SK-N-SH (cell line): ENCODE results near the gene COLEC12. TPM values are rescaled to one million over a fixed set of nuclear protein-coding genes. Genes with fewer than 3 reads are reported as not detected.

Experiments used
- CTCF ChIA-PET: fragments of 300-600, 350-600 bp; formaldehyde crosslinking; extraction: SDS; loops from one replicate; lab custom pipeline; 2021; lab: Yijun Ruan, JAX
- POLR2A ChIA-PET: fragments of 350-600 bp; sonication (Branson Sonifier 250); formaldehyde crosslinking; extraction: SDS; loops from one replicate; lab custom pipeline; 2020; ENCODE audit warnings: antibody characterized with exemption, inconsistent platforms; lab: Yijun Ruan, JAX
- DNase-seq: peaks from one replicate; pipeline ENCODE4 v3.0.0; 2012
- H2AFZ ChIP-seq: fragments of 200-600 bp; sonication (generic); 2 replicates; pipeline ENCODE4 v1.8.1; 2016; ENCODE audit warnings: antibody characterized with exemption, mild to moderate bottlenecking, low read depth
- H3F3A ChIP-seq: fragments of 200-600 bp; sonication (generic); replicated peaks from 2 replicates; pipeline ENCODE3; 2016; ENCODE audit warnings: antibody characterized with exemption, mild to moderate bottlenecking; ENCODE audit not compliant: insufficient read depth
- H3K27ac ChIP-seq, 2 experiments: fragments of 200-500 bp in 1 of 2; fragments of 200-600 bp in 1 of 2; sonication (Bioruptor generic) in 1 of 2; sonication (generic), shearing (Covaris generic) in 1 of 2; 2 replicates each; pipeline versions ENCODE4 v1.5.1 to v1.6.1; 2014 to 2016; ENCODE audit warnings: low read depth in 2 of 2, inconsistent platforms in 1 of 2, low read length in 1 of 2, mild to moderate bottlenecking in 1 of 2, mixed read lengths in 1 of 2
- H3K27me3 ChIP-seq: fragments of 200-600 bp; sonication (generic), shearing (Covaris generic); 2 replicates; pipeline ENCODE4 v1.6.1; 2016; ENCODE audit warnings: mixed run types; ENCODE audit not compliant: insufficient read depth
- H3K36me3 ChIP-seq, 2 experiments: fragments of 200-500 bp in 1 of 2; fragments of 200-600 bp in 1 of 2; sonication (Bioruptor generic) in 1 of 2; sonication (generic) in 1 of 2; replicated peaks in 1 of 2; 2 replicates each; pipeline versions ENCODE3 to v1.5.1; 2014 to 2016; ENCODE audit warnings: low read length in 1 of 2, mild to moderate bottlenecking in 1 of 2; ENCODE audit not compliant: insufficient read depth in 2 of 2, control insufficient read depth in 1 of 2
- H3K4me1 ChIP-seq, 2 experiments: fragments of 200-500 bp in 1 of 2; fragments of 200-600 bp in 1 of 2; sonication (Bioruptor generic) in 1 of 2; sonication (generic), shearing (Covaris generic) in 1 of 2; 2 replicates each; pipeline versions ENCODE4 v1.5.1 to v1.6.1; 2014 to 2016; ENCODE audit warnings: low read depth in 1 of 2, low read length in 1 of 2, mixed run types in 1 of 2; ENCODE audit not compliant: insufficient read depth in 2 of 2, control insufficient read depth in 1 of 2
- H3K4me2 ChIP-seq: fragments of 200-600 bp; sonication (generic), shearing (Covaris generic); 2 replicates; pipeline ENCODE4 v1.6.1; 2017; ENCODE audit warnings: mixed run types
- H3K4me3 ChIP-seq, 2 experiments: fragments of 200-500 bp in 1 of 2; fragments of 200-600 bp in 1 of 2; sonication (Bioruptor generic) in 1 of 2; sonication (generic), shearing (Covaris generic) in 1 of 2; 2 replicates each; pipeline versions ENCODE4 v1.5.1 to v1.8.1; 2014 to 2016; ENCODE audit warnings: low read depth in 2 of 2, inconsistent platforms in 1 of 2, low read length in 1 of 2, mild to moderate bottlenecking in 1 of 2, mixed read lengths in 1 of 2, moderate library complexity in 1 of 2
- H3K79me2 ChIP-seq: fragments of 200-600 bp; sonication (generic); 2 replicates; pipeline ENCODE4 v1.8.1; 2017; ENCODE audit warnings: mild to moderate bottlenecking; ENCODE audit not compliant: insufficient read depth
- H3K9ac ChIP-seq: fragments of 200-600 bp; sonication (generic); 2 replicates; pipeline ENCODE4 v1.6.1; 2017; ENCODE audit warnings: mixed run types
- H3K9me2 ChIP-seq: fragments of 200-600 bp; sonication (generic); 2 replicates; pipeline ENCODE4 v1.6.1; 2017; ENCODE audit warnings: mixed run types
- H3K9me3 ChIP-seq: fragments of 200-600 bp; sonication (generic); 2 replicates; pipeline ENCODE4 v1.6.1; 2017; ENCODE audit warnings: mixed run types, mild to moderate bottlenecking, moderate library complexity
- H4K20me1 ChIP-seq: fragments of 200-600 bp; sonication (generic); 2 replicates; pipeline ENCODE4 v1.6.1; 2017; ENCODE audit warnings: mild to moderate bottlenecking, mixed run types; ENCODE audit not compliant: insufficient read depth
- CHD2 ChIP-seq: fragments of 150-350 bp; IDR thresholded peaks from 2 replicates; pipeline ENCODE4 v1.6.1; 2018; ENCODE audit warnings: low read length; ENCODE audit not compliant: partially characterized antibody
- FOSL2 ChIP-seq: IDR thresholded peaks from 2 replicates; pipeline ENCODE4 v1.4.0; 2012; ENCODE audit warnings: low read depth, mild to moderate bottlenecking, moderate library complexity, borderline replicate concordance
- FOXM1 ChIP-seq: IDR thresholded peaks from 2 replicates; pipeline ENCODE4 v1.4.0; 2012; ENCODE audit warnings: low read depth, mild to moderate bottlenecking
- JUND ChIP-seq: IDR thresholded peaks from 2 replicates; pipeline ENCODE4 v1.4.0; 2012
- MEF2A ChIP-seq: IDR thresholded peaks from 2 replicates; pipeline ENCODE4 v1.4.0; 2012; ENCODE audit warnings: low read depth, borderline replicate concordance
- NRF1 ChIP-seq: IDR thresholded peaks from 2 replicates; pipeline ENCODE4 v1.6.1; 2012; ENCODE audit warnings: low read depth, mild to moderate bottlenecking, low read length
- RFX5 ChIP-seq: IDR thresholded peaks from 2 replicates; pipeline ENCODE4 v1.6.1; 2012; ENCODE audit warnings: mild to moderate bottlenecking, improper control_type of control experiment, low read length
- SIN3A ChIP-seq: IDR thresholded peaks from 2 replicates; pipeline ENCODE4 v1.6.1; 2012; ENCODE audit warnings: low read depth, mild to moderate bottlenecking, low read length, moderate library complexity, borderline replicate concordance
- TAF1 ChIP-seq: IDR thresholded peaks from 2 replicates; pipeline ENCODE4 v1.6.1; 2012; ENCODE audit warnings: low read depth, mild to moderate bottlenecking, low read length, moderate library complexity, borderline replicate concordance
- TCF12 ChIP-seq: IDR thresholded peaks from 2 replicates; pipeline ENCODE4 v1.4.0; 2012
- YY1 ChIP-seq: IDR thresholded peaks from 2 replicates; pipeline ENCODE4 v1.4.0; 2012; ENCODE audit warnings: low read depth, mild to moderate bottlenecking
- WGBS: methylation state at CpG from one replicate; pipeline ENCODE4 v1.1.6; 2017; ENCODE audit warnings: low lambda C conversion rate; 5-methylcytosine and 5-hydroxymethylcytosine counted together
- polyA plus RNA-seq, 3 experiments: library from polyadenylated mRNA; depleted of rRNA; stranded (reverse); fragments of >200 nt; gene quantifications; 2 replicates each; pipeline ENCODE4 v1.2.3, GENCODE V29; 2012
- TF ChIP-seq, protein P1 (sequence below): fragments of 200-600 bp; sonication (generic); IDR thresholded peaks from 2 replicates; pipeline ENCODE4 v1.6.1; 2017; ENCODE audit warnings: antibody characterized with exemption, mild to moderate bottlenecking, moderate library complexity
- TF ChIP-seq, protein P2 (sequence below): fragments of 150-350 bp; IDR thresholded peaks from 2 replicates; pipeline ENCODE4 v1.6.1; 2017; ENCODE audit warnings: antibody characterized with exemption, low read length, low read depth, borderline replicate concordance

COLEC12 gene
- polyA plus RNA-seq, 1 of the 3 experiments (the other 2 are of a cell fraction) = 41.2 TPM

GRCh38 chr18:417495-417894, 83.0 kb downstream of the COLEC12 start:
- no peak overlapping the region for H3K4me2 ChIP-seq
- H3K9me3 ChIP-seq = no peaks in the 10 kb centered on the region
- H4K20me1 ChIP-seq = no peaks in the 10 kb centered on the region
- no peaks in the 10 kb centered on the region for H3K9me2 ChIP-seq
- H3K4me1 ChIP-seq = peaks cover 6 to 26% of the 10 kb centered on the region in 2 experiments
- ChIA-PET POLR2A (no interaction called here), CTCF (no interaction called here)
- no peak overlapping the region for H2AFZ ChIP-seq
- no peak for TF ChIP-seq RFX5
- TF ChIP-seq SIN3A = no peak
- TF ChIP-seq TAF1 = no peak
- no peak for TF ChIP-seq NRF1
- TF ChIP-seq, protein P1, sequence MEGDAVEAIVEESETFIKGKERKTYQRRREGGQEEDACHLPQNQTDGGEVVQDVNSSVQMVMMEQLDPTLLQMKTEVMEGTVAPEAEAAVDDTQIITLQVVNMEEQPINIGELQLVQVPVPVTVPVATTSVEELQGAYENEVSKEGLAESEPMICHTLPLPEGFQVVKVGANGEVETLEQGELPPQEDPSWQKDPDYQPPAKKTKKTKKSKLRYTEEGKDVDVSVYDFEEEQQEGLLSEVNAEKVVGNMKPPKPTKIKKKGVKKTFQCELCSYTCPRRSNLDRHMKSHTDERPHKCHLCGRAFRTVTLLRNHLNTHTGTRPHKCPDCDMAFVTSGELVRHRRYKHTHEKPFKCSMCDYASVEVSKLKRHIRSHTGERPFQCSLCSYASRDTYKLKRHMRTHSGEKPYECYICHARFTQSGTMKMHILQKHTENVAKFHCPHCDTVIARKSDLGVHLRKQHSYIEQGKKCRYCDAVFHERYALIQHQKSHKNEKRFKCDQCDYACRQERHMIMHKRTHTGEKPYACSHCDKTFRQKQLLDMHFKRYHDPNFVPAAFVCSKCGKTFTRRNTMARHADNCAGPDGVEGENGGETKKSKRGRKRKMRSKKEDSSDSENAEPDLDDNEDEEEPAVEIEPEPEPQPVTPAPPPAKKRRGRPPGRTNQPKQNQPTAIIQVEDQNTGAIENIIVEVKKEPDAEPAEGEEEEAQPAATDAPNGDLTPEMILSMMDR = no peak
- TF ChIP-seq CHD2 = no peak
- peaks cover 48% of the 10 kb centered on the region for H3F3A ChIP-seq
- H3K9ac ChIP-seq = no peak overlapping the region
- H3K79me2 ChIP-seq = no peaks in the 10 kb centered on the region
- WGBS = 98% methylated on average over 5 of the region's 5 CpGs
- DNase-seq = no peak
- H3K27ac ChIP-seq = peak overlapping the region in 1 of 2 experiments; percentile 94; a peak in 1 of 4 replicates
- no peak overlapping the region for H3K4me3 ChIP-seq
- no peaks in the 10 kb centered on the region for H3K36me3 ChIP-seq
- H3K27me3 ChIP-seq = no peaks in the 10 kb centered on the region

DNA sequence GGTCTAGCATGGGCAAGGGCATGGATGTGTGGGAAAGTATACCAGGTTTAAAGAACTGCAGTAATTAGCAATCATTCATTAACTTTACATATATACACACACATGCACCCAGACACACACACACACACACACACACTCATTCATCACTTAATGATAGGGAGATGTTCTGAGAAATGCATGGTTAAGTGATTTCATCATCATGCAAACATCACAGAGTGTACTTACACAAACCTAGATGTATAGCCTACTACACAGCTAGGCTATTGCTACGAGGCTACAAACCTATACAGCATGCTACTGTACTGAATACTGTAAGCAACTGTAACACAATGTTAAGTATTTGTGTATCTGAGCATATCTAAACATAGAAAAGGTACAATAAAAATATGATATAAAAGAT, 83.6 kb downstream of the COLEC12 start:
- H3K4me2 ChIP-seq = no peak overlapping the region
- no peaks in the 10 kb centered on the region for H3K36me3 ChIP-seq
- peaks cover 6 to 25% of the 10 kb centered on the region in 2 experiments for H3K4me1 ChIP-seq
- no peak for DNase-seq
- POLR2A ChIA-PET = no interaction called here
- no peak overlapping the region for H3K4me3 ChIP-seq
- WGBS = 88% methylated on average over 1 of the region's 1 CpG
- H3K79me2 ChIP-seq = no peaks in the 10 kb centered on the region
- no peak overlapping the region for H3K9ac ChIP-seq
- no peak for TF ChIP-seq TCF12
- TF ChIP-seq JUND = no peak
- TF ChIP-seq FOXM1 = no peak
- TF ChIP-seq RFX5 = no peak
- no peak for TF ChIP-seq YY1
- no peak for TF ChIP-seq MEF2A
- TF ChIP-seq, protein P2, sequence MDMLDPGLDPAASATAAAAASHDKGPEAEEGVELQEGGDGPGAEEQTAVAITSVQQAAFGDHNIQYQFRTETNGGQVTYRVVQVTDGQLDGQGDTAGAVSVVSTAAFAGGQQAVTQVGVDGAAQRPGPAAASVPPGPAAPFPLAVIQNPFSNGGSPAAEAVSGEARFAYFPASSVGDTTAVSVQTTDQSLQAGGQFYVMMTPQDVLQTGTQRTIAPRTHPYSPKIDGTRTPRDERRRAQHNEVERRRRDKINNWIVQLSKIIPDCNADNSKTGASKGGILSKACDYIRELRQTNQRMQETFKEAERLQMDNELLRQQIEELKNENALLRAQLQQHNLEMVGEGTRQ = no peak
- no peak for TF ChIP-seq FOSL2
- H3K27ac ChIP-seq = peak overlapping the region in 1 of 2 experiments; percentile 94; a peak in 2 of 4 replicates
- no peaks in the 10 kb centered on the region for H4K20me1 ChIP-seq
- peaks cover 44% of the 10 kb centered on the region for H3F3A ChIP-seq
- CTCF ChIA-PET = no interaction called here
- no peaks in the 10 kb centered on the region for H3K9me3 ChIP-seq
- H3K27me3 ChIP-seq = no peaks in the 10 kb centered on the region
- no peak overlapping the region for H2AFZ ChIP-seq
- H3K9me2 ChIP-seq = no peaks in the 10 kb centered on the region
